ENCODE data around the gene TAF4.
A peak's percentile ranks its signal among the peaks of the same experiment; 100 is the strongest.

TAF4 gene

GRCh38 chr20:61929561-61929960, 136.1 kb downstream of the TAF4 start (continued):
- TF ChIP-seq PRDM2 (tag by site-specific recombination; IDR thresholded peaks at IDR 0.05; ENCODE audit: borderline replicate concordance): no peak
- TF ChIP-seq MZF1 (tag by site-specific recombination; IDR thresholded peaks at IDR 0.05; ENCODE audit: borderline replicate concordance): no peak
- TF ChIP-seq WT1 (tag by site-specific recombination; IDR thresholded peaks at IDR 0.05): no peak
- TF ChIP-seq HOXA7 (CRISPR knock-in tag; IDR thresholded peaks at IDR 0.05; ENCODE audit: borderline replicate concordance): no peak

- ChIA-PET POLR2A (no interaction called here), CTCF (interaction anchor here (1.0 kb wide), 1 partner anchor 131 kb away, joined by 4 read pairs; no protein-coding TSS in a partner anchor)
- Histone ChIP-seq H3K9me3 (ENCODE audit: control insufficient read depth, insufficient read depth, low read depth, low read length) (no peaks in the 10 kb centered on the region), H3K36me3 (ENCODE audit: control insufficient read depth in 2 of 2, insufficient read depth in 1 of 2, low read length in 2 of 2) (no peaks in the 10 kb centered on the region), H3K4me3 (ENCODE audit: low read depth, low read length) (no peak overlapping the region), H3K27ac (ENCODE audit: extremely low read depth, low read depth, low read length) (no peak overlapping the region), H3K4me1 (ENCODE audit: control insufficient read depth, insufficient read depth, low read length) (no peaks in the 10 kb centered on the region)
- no peak for TF ChIP-seq ZNF302 (tag by site-specific recombination; IDR thresholded peaks at IDR 0.05; ENCODE audit: low read depth)
- TF ChIP-seq KLF1 (tag by site-specific recombination; IDR thresholded peaks at IDR 0.05): 0 out of 2 replicates have a peak, but pooled peaks have one; percentile 15
- no peak for TF ChIP-seq ZBTB11 (tag by site-specific recombination; conservative IDR thresholded peaks at IDR 0.05; ENCODE audit: low read depth)
- no peak for TF ChIP-seq PRDM6 (tag by site-specific recombination; IDR thresholded peaks at IDR 0.05)
Observed at GRCh38 chr20:61927826-61928541, 137.7 kb downstream of the TAF4 start.

- CTCF ChIA-PET: interaction anchor here (1.0 kb wide), 1 partner anchor 131 kb away, joined by 4 read pairs; no protein-coding TSS in a partner anchor
- no peak overlapping the region for H3K27ac ChIP-seq (ENCODE audit: extremely low read depth, low read depth, low read length)
- TF ChIP-seq TSHZ1 (tag by site-specific recombination; IDR thresholded peaks at IDR 0.05; ENCODE audit: borderline replicate concordance) (no peak), ZNF585B (tag by site-specific recombination; IDR thresholded peaks at IDR 0.05) (no peak), ZBTB7A (tag by site-specific recombination; IDR thresholded peaks at IDR 0.05; ENCODE audit: low read depth) (no peak), ZNF24 (tag by site-specific recombination; IDR thresholded peaks at IDR 0.05) (no peak), GLIS2 (tag by site-specific recombination; IDR thresholded peaks at IDR 0.05) (no peak), ZNF140 (tag by site-specific recombination; IDR thresholded peaks at IDR 0.05) (no peak), ZNF19 (tag by site-specific recombination; IDR thresholded peaks at IDR 0.05; ENCODE audit: low read depth) (no peak), ZNF596 (tag by site-specific recombination; IDR thresholded peaks at IDR 0.05) (no peak), ZNF146 (tag by site-specific recombination; IDR thresholded peaks at IDR 0.05) (no peak)
- H3K9me3 ChIP-seq (ENCODE audit: control insufficient read depth, insufficient read depth, low read depth, low read length): no peaks in the 10 kb centered on the region
- no peak overlapping the region for H3K4me3 ChIP-seq (ENCODE audit: low read depth, low read length)
- H3K36me3 ChIP-seq (ENCODE audit: control insufficient read depth in 2 of 2, insufficient read depth in 1 of 2, low read length in 2 of 2): no peaks in the 10 kb centered on the region
- POLR2A ChIA-PET: no interaction called here
- no peaks in the 10 kb centered on the region for H3K4me1 ChIP-seq (ENCODE audit: control insufficient read depth, insufficient read depth, low read length)
Observed at GRCh38 chr20:61927193-61927825, 138.4 kb downstream of the TAF4 start.

All from HEK293 (cell line).